Measurements from ENCODE around the gene TBX4.

The TBX4 gene

DNA sequence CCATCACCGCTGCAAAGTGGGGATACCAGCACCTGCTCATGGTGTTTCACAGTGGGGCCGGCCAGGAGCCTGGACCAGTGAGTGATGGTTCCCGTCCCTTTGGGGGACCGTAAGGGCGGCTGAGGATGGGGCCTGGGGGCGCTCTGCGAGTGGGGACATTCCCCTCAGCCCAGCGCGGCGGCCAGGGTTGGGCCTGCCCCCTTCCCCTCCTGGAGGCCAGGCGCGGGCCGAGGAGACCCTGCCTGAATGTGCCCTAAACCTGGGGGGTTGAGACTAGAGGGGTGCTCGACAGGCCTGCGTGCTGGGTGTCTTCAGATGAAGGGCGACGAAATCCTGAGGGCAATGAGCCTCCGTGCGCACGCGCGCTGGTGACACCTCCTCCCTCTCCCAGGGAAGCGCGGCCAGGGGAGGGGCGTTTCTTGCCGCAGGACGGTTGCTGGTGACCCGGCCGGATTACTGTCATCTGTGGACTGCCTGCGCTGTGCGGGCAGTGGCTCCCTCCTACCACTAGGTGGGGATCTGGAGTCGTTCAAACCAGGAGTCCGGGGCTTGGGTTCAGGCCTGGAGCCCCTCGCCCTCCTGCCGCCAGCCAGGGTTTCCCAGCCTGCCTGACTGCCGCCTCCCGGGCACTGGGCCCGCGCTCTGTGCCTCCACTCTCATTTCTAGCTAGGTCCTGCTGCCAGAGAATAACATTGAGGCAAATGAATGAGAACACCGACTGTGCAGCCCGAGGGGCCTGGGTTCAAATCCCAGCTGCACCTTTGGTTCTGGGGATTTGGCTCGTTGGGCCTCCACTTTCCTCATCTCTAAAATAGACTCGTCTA, 35.5 kb upstream of the TBX4 start (continued):
- TF ChIP-seq, protein P1, sequence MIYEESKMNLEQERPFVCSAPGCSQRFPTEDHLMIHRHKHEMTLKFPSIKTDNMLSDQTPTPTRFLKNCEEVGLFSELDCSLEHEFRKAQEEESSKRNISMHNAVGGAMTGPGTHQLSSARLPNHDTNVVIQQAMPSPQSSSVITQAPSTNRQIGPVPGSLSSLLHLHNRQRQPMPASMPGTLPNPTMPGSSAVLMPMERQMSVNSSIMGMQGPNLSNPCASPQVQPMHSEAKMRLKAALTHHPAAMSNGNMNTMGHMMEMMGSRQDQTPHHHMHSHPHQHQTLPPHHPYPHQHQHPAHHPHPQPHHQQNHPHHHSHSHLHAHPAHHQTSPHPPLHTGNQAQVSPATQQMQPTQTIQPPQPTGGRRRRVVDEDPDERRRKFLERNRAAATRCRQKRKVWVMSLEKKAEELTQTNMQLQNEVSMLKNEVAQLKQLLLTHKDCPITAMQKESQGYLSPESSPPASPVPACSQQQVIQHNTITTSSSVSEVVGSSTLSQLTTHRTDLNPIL (CRISPR knock-in tag; IDR thresholded peaks at IDR 0.05; ENCODE audit: low read depth): no peak

DNA sequence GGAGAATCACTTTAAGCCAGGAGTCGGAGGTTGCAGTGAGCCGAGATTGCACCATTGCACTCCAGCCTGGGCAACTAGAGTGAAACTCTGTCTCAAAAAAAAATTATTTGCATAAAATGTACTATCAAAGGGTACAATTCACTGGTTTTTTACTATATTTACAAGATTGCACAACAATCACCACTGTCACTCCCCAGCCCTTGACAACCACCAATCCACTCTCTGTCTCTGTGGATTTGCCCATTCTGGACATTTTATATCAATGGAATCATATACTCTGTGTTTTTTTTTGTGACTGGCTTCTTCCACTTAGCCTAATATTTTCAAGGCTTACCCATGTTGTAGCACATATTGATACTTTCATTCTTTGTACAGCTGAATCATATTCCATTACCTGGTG, 33.8 kb upstream of the TBX4 start:
- TF ChIP-seq, protein P2, sequence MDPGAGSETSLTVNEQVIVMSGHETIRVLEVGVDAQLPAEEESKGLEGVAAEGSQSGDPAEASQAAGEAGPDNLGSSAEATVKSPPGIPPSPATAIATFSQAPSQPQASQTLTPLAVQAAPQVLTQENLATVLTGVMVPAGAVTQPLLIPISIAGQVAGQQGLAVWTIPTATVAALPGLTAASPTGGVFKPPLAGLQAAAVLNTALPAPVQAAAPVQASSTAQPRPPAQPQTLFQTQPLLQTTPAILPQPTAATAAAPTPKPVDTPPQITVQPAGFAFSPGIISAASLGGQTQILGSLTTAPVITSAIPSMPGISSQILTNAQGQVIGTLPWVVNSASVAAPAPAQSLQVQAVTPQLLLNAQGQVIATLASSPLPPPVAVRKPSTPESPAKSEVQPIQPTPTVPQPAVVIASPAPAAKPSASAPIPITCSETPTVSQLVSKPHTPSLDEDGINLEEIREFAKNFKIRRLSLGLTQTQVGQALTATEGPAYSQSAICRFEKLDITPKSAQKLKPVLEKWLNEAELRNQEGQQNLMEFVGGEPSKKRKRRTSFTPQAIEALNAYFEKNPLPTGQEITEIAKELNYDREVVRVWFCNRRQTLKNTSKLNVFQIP (CRISPR knock-in tag; IDR thresholded peaks at IDR 0.05; ENCODE audit: borderline replicate concordance, low read depth): no peak
- TF ChIP-seq RARB (CRISPR knock-in tag; IDR thresholded peaks at IDR 0.05) (no peak), ZNF565 (CRISPR knock-in tag; conservative IDR thresholded peaks at IDR 0.05; ENCODE audit: low read depth) (no peak), ZFP30 (CRISPR knock-in tag; IDR thresholded peaks at IDR 0.05) (no peak), BACH2 (CRISPR knock-in tag; IDR thresholded peaks at IDR 0.05; ENCODE audit: borderline replicate concordance) (no peak), GLIS3 (CRISPR knock-in tag; IDR thresholded peaks at IDR 0.05) (no peak), ZFP3 (CRISPR knock-in tag; IDR thresholded peaks at IDR 0.05) (no peak), CSDC2 (CRISPR knock-in tag; IDR thresholded peaks at IDR 0.05) (no peak), TOX (CRISPR knock-in tag; IDR thresholded peaks at IDR 0.05; ENCODE audit: borderline replicate concordance) (no peak), PPARA (CRISPR knock-in tag; IDR thresholded peaks at IDR 0.05; ENCODE audit: borderline replicate concordance) (no peak), ESRRG (CRISPR knock-in tag; IDR thresholded peaks at IDR 0.05) (no peak), OSR1 (CRISPR knock-in tag; IDR thresholded peaks at IDR 0.05) (no peak), SNAI2 (CRISPR knock-in tag; IDR thresholded peaks at IDR 0.05) (no peak), ZNF70 (CRISPR knock-in tag; IDR thresholded peaks at IDR 0.05) (no peak), ISL1 (CRISPR knock-in tag; IDR thresholded peaks at IDR 0.05) (no peak), TCF4 (CRISPR knock-in tag; IDR thresholded peaks at IDR 0.05; ENCODE audit: borderline replicate concordance) (no peak), ZC3H10 (CRISPR knock-in tag; IDR thresholded peaks at IDR 0.05) (no peak), ZNF8 (CRISPR knock-in tag; IDR thresholded peaks at IDR 0.05) (no peak)
- TF ChIP-seq, protein P1 (CRISPR knock-in tag; IDR thresholded peaks at IDR 0.05; ENCODE audit: low read depth): no peak
- TF ChIP-seq, protein P3, sequence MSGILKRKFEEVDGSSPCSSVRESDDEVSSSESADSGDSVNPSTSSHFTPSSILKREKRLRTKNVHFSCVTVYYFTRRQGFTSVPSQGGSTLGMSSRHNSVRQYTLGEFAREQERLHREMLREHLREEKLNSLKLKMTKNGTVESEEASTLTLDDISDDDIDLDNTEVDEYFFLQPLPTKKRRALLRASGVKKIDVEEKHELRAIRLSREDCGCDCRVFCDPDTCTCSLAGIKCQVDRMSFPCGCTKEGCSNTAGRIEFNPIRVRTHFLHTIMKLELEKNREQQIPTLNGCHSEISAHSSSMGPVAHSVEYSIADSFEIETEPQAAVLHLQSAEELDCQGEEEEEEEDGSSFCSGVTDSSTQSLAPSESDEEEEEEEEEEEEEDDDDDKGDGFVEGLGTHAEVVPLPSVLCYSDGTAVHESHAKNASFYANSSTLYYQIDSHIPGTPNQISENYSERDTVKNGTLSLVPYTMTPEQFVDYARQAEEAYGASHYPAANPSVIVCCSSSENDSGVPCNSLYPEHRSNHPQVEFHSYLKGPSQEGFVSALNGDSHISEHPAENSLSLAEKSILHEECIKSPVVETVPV (CRISPR knock-in tag; IDR thresholded peaks at IDR 0.05): no peak
- no peak for ATAC-seq

DNA sequence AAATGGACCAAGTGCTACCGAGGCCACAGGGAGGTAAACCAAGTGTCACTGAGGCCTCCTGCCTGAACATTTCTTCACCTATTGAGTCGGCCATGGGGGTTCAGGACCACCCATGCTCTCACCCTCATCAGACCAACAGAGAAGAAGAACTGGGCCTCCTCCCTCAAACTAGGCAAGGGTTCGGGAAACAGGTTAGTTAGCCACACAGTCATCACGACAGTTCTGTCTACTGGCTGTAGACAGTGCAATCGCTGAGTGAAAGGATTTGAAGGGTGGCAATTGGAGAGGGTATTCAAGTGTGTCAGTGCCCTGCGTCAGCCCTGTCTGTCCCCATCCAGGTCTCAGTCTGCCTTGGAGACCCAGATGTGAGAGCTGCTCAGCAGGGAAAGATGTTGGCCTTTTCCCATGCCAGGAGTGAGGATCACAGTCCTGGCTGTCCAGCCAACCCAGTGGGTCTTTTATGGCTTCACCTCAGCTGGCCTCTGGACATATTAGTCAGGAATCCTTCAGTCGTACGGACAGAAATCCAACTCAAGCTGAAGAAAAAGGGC, 32.7 kb upstream of the TBX4 start:
- no peak for TF ChIP-seq TCF4 (CRISPR knock-in tag; IDR thresholded peaks at IDR 0.05; ENCODE audit: borderline replicate concordance)
- no peak for TF ChIP-seq ARNTL (CRISPR knock-in tag; IDR thresholded peaks at IDR 0.05; ENCODE audit: borderline replicate concordance, low read depth)
- TF ChIP-seq, protein P2 (CRISPR knock-in tag; IDR thresholded peaks at IDR 0.05; ENCODE audit: borderline replicate concordance, low read depth): no peak
- TF ChIP-seq, protein P4, sequence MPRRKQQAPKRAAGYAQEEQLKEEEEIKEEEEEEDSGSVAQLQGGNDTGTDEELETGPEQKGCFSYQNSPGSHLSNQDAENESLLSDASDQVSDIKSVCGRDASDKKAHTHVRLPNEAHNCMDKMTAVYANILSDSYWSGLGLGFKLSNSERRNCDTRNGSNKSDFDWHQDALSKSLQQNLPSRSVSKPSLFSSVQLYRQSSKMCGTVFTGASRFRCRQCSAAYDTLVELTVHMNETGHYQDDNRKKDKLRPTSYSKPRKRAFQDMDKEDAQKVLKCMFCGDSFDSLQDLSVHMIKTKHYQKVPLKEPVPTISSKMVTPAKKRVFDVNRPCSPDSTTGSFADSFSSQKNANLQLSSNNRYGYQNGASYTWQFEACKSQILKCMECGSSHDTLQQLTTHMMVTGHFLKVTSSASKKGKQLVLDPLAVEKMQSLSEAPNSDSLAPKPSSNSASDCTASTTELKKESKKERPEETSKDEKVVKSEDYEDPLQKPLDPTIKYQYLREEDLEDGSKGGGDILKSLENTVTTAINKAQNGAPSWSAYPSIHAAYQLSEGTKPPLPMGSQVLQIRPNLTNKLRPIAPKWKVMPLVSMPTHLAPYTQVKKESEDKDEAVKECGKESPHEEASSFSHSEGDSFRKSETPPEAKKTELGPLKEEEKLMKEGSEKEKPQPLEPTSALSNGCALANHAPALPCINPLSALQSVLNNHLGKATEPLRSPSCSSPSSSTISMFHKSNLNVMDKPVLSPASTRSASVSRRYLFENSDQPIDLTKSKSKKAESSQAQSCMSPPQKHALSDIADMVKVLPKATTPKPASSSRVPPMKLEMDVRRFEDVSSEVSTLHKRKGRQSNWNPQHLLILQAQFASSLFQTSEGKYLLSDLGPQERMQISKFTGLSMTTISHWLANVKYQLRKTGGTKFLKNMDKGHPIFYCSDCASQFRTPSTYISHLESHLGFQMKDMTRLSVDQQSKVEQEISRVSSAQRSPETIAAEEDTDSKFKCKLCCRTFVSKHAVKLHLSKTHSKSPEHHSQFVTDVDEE (CRISPR knock-in tag; IDR thresholded peaks at IDR 0.05): no peak
- TF ChIP-seq TOX (CRISPR knock-in tag; IDR thresholded peaks at IDR 0.05; ENCODE audit: borderline replicate concordance): no peak
- TF ChIP-seq ZNF8 (CRISPR knock-in tag; IDR thresholded peaks at IDR 0.05): no peak
- no peak for ATAC-seq
